Measurements from ENCODE around the gene SYPL1. TPM values are rescaled to one million over a fixed set of nuclear protein-coding genes. Genes with fewer than 3 reads are reported as not detected.

The SYPL1 gene
- polyA plus RNA-seq, 10 donors: 57.9 to 81.0 (median 70.5) TPM

DNA sequence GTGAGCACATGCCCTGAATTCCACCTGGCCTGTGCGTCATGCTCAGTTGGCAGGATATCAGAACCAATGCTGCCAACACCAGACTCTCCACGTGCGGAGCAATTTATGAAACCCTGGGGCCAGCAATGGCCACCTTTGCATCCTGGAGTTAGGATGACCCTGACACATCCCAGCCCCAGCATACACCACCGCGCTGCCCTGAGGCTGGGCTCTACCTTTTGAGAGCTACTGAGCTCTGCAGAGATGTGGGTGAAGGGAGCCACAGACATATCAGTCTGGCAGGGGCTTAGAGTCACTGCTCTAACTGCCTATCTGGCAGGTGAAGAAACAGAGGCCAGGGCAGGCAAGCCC is 41.9 kb downstream of the SYPL1 start:
- DNase-seq: no peak

DNA sequence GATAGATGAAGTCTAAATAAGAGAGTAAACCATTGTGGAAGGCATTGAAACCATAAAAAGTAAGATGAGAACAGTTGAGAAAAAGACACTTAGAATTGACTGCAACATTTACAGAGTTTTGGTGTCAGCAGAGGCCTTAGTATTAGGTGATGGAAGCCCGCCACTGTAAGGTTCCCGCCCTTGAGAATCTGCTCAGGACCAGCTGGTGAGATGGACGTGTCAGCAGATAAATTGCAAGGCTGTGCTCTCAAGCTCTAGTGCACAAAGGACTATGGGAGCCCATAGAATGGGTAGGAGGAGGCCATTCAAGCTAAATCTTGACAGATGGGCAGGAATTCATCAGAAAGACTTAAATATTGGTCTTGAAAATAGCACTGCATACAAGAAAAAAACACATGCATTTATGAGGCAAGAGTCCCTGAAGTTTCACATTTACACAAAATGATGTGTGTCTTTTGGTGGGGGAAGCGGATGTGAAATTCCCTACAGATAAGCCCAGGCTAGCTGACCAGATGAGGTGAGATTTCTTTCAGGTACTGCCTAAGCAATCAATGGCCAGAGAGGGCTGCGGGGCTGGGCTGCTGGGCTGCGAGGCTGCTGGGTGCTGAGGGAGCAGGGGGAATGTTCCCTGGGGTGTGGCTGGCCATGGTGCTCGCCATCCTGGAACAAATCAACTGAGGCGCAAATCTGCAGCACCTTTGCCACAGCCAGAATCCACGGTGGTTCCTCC is 42.5 kb downstream of the SYPL1 start:
- no peak for DNase-seq

DNA sequence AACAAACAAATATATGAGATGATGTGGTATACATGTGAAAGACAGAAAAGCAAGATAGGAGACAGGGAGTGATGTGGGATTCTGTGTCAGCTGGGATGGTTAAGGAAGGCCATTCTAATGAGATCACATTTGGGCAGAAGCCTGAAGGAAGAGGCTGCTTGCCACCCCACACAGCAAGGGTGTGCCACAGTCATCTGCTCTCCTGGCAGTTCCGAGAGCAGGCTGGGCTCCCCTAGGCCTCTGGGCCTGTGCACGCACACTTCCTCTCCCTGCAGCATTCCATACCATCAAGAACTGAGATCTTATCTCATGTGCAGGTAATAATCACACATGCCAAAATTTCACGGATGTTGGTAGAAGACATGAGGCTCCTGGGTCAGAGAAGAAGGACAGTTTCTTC is 43.1 kb downstream of the SYPL1 start:
- peak in 1 of 3 donors; percentile 34 for DNase-seq

DNA sequence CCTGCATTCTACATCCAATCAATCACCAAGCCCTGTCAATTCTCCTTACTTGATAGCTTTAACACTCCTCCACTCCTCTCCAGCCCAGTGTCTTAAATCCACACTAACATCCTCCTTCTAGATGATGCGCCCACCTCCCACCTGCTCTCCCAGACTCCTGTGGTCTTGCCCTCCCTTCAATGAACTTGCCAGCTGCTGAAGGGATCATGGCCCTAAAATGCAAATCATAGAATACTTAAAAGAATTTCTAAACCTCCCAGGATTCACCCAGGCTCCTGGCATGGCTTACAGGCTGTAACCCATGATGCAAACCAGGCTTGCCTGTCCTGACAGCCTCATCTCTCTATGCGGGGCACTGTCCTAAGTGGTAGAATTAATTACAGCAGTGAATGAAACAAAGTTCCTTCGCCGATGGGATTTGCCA is 43.6 kb downstream of the SYPL1 start:
- DNase-seq: no peak

DNA sequence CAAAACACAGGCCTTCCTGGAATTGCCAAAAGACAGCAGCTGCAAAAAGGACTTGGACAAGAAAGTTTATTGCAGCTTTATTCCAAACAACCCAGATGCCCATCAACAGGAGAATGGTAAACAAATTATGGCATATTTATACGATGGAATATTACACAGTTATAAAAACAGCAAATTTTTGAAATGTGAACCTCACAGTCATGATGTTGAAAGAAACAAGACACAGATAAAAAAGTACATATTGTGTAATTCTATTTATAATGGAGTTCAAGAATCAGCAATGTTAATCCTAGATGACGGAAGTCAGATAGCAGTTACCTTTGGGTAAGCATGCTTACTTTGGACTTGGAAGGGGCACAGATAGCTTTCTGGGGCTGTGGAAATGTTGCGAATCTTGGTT is 44.4 kb downstream of the SYPL1 start:
- no peak for DNase-seq

DNA sequence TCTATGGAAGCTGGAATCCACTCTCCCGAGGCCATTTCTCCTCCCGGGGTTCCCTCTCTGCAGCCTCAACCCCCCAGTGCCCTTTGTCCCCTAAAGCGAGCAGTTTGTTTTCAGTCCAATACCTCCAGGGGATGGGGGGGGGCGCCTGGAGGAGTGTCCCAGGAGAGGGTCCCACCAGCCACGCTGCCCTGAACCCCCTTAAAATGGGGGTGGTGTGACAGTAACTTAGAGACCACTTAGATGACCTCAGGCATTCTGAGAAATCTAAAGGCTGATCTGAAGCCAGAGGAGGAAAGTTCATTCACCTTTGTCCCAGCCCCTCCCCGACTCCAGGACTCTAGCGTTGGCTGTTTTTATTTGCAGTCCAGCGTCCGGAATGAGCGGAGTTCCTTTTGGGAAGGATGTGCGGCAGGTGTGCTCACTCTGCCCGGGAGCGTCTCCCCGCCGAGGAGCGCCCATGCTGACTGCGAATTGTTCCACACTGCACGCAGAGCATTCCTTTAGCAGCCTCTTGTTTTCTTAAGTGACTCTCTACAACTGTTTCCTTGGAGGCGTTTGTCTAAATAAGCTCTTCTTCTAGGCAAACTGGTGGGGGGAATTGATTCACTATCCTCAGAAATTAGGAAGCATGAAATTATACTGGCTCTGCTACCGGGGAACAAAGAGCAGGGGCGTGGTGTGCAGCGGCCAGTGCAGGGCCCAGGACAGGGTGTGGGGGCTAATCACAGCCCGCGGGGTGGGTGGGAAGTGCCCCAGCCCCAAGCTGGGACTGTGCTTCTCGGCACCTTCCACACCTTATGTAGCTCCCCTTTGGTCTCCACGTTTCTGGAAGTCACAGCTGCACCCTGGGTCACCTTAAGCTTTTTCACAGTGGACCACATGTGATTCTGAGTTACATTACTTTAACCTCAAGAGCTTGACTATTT is 46.3 kb downstream of the SYPL1 start:
- DNase-seq: peak in 1 of 3 donors; percentile 53

DNA sequence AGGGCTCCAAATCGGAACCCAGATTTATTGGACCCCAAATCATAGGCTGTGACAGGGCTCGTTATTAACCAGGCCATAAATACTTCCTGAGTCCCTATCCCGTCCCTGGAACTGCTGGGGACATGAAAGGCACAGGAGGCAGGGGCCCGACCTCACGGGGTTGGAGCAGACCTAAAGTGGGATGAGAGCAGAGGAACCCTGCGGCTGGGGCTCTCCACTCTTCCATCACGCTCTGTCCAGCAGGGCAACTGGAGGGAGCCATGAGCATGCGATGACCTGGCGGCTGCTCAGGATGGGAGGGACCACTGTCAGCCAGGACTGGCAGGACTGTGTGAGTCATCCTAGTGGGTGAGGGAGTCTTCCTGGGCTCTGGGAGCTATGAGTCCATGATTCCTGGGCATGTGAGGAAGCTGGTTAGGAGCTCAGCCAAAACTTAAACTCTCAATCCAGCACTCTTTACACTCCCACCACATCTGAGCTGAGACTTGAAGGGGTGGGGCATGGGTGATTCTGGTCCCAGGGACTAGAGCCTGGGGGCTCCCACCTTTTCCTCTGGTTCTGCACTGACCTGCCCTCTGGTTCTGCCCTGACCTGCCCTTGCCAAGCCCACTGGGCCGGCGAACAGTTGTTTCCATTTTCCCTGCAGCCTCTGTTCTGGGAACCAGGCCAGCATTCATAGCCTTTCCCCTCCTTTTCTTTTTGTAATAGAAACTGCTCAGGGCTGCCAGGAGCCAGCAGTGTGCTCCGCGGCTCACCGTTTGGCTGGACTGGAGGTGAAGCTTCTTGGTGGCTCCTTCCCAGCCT is 47.1 kb downstream of the SYPL1 start:
- DNase-seq: peak; percentile 81 to 93 (median 86)

DNA sequence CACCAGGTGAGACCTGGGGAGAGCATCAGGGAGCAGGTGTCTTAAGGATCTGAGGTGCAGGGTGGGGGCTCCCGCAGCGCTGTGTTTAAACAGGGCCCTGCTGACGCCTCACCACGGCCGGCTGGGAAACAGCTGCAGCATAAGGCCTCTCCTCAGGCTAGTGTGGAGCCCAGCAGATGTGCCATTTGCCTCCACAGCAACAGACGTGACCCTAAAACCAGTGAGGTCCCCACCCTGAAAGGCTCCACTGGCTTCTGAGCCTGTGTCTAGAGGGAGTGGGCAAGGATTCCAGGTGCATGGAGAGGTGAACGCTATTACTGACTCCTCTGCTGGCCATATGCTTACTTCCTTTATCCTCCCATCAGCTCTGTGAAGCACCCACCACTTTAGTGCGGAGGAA is 47.8 kb downstream of the SYPL1 start:
- peak in 1 of 3 donors; percentile 40 for DNase-seq

DNA sequence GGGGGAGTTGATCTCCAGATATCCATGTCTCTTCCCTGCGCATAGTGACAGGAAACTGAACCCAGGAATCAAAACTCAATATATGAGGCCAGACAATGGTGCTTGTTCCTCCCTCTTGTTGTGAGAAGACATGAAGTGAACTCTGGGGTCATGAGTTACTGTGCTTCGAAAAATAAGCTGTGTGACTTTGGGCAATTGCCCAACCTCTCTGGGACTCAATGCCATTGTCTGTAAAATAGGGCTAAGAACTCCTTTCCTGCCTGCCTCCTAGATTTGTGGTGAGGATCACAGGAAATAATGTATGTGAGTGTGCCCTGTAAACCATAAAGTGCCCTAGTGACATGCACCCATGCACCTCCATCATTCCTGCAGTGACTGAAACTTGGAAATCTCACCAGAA is 48.4 kb downstream of the SYPL1 start:
- DNase-seq: no peak

DNA sequence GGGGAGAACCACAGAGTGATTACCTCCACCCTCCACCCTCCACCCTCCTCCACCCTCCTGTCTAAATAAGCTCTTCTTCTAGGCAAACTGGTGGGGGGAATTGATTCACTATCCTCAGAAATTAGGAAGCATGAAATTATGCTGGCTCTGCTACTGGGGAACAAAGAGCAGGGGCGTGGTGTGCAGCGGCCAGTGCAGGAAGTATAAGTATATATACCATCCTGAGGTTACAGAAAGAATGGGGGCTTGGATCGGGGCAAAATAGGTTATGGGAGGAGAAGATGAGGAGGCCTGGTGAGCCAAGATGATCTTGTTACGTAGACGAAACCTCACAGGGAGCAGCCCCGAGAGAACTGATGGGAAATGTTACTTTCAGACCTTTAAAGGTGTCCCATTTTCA is 49.1 kb downstream of the SYPL1 start:
- DNase-seq: no peak

DNA sequence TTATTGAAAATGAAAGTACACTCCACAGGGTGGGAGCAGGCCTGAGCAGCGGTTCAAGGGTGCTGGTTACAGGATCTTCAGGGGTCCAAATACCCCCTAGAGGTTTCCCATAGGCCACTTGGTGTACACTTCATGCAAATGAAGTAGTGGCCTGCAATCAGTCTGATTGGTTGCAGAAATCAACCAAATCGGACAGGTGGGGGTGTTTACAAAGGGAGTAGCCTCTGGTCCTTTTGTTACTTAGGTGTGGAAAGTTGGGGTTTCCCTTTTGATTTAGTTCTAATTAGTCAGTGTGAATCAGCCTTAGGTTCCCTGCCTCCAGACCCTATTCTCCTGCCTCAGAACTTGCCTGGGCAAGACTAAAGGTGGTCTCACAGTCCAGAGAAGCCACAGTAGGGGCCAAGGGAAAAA is 49.6 kb downstream of the SYPL1 start:
- DNase-seq: no peak

DNA sequence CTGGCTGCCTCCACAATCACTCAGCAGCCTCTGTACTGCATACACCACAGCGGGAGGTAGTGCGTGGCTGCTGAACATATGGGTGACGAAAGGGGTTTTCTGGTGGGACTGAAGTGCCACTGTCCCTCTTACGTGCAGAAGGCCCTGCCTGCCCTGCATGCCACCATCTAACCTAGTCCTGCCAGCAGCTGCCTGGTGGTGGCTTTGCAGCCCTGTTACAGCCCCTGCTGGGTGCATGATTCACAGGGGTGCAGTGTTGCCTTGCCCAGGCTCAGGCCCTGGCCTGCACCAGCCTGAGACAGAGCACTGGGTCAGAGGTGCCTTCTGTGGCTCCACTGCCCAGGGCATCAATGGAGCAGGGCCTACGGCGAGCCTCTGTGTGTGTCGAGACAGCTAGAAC is 50.1 kb downstream of the SYPL1 start:
- DNase-seq: no peak

DNA sequence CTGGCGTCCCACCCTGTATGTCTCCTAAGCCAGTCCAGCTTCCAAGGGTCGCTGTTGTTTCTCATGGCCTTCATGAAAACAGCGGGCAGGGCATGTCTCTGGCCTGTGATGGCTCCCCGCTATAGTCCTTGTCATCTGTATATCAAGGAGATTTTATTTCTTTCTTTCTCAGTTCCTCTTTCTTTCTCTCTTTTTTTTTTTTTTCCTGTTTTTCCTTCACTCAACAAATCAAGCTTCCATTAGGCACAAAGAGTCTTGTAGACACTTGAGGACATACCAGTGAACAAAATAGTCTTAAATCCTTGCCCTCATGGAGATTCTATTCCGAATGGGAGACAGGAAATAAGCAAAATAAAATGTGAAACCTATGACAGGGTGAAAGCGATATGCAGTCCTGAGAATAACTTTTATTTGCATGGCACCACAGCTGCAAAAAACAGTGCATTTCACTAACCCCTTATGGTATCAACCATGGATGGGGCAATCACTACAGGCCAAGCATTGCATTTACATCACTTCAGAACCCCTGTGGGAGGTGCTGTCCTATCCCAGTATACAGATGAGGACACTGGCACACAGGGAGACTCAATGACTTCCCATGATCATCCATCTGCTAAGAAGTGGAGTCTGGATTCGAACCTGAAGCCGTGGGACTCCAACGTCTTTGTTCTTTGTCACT is 50.7 kb downstream of the SYPL1 start:
- no peak for DNase-seq

DNA sequence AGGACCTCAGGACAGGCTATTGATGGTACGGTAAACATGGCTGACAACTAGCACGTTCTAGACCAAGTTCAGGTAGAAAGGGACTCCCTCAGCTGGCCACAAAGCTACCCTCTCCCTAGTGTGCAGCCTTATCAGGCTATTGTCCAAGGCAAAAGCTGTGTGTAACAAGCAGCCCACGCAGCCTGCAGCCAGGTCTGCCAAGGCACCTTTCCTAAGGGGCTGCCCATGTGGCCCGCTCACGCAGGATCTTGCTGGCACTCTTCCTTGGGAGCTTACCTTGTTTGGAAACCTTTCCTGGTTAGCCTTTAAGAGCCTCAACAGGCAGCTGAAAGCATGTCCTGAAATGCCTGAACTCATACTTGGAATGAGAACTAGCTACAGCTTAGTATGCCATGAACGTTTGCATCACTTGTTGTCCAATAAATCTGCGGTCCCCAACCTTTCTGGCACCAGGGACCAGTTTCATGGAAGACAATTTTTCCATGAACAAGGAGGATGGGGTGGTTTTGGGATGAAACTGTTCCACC is 51.7 kb downstream of the SYPL1 start:
- no peak for DNase-seq

DNA sequence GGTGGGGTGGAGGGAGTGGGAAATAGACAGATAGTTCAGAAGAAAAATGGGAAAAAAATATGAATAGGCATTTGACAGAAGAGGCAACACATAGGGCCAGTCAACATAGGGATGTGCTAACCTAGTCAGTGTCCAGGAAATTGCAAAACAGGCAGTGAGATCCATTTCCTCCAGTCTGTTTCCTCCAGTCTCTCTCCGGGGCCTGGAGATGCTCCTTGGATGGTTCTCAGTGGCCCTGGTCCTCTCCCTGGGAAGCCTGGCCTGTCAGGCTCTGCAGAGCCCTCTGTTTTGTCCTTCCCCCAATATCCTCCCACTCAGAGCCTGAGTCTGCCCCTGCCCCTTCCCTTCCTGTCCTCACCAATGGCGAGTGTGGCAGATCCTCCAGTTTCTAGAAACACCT is 52.6 kb downstream of the SYPL1 start:
- DNase-seq: no peak

DNA sequence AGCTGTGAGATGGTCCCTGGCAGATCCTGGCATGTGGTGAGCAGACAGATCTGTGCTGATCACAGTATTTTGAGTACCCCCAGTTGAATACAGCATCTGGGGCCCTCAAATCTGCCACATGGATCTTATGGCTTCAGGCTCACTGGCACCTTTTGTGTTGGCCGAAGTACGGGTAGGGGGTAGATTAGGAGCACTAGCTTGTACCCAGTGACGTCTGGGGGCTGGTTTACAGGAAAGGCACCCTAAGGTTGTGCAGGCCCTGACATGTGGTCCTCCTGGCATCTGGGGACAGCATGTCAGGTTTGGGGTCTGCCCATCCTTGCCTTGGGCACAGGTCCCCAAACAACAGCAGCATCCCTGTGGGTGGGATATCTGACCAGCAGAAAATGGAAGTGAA is 53.2 kb downstream of the SYPL1 start:
- no peak for DNase-seq

DNA sequence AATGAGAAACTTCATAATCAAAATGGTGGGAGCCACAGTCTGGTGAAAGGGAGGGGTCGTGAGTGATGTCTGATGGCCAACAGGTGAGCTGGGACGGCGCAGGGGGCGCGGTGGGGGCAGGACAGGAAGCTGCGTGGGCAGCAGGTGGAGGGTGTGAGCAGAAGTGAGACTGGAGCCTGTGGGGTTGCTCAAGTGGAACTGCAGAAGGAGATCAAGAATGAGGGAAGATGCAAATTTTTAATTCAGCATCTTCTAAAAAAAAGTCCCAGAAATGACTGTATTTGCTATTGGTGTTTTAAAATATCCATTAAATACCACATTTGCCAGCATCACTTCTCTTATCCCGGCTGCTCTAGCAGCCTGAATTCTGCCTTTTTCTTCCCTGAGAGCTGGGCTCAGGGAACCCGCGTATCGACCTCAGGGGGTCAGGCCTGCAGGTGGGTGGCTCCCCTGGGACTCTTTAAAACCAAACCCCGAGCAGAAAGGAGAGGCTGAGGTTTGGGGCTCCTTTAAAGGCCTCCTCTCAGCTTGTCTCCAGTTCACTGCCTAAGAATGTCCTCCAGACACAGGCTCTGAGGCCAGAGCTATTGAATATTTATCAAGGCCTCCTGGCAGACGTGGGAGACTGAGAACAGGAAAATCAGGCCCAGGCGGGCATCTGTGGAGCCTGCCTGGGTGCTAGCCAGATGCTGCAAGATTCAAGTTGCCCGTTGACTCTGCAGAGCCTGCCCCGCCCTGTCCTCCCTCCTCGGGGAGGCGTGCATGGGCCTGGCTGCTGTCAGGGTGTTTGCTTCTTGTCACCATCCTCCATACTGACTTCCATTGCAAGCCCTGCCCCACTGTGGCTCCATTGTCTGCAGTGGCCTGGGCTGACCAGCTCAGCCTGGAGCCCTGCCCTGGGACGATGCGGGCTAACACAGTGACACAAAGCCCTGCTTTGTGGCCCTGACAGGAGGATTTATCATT is 53.9 kb downstream of the SYPL1 start:
- DNase-seq: peak in 1 of 3 donors; percentile 18

DNA sequence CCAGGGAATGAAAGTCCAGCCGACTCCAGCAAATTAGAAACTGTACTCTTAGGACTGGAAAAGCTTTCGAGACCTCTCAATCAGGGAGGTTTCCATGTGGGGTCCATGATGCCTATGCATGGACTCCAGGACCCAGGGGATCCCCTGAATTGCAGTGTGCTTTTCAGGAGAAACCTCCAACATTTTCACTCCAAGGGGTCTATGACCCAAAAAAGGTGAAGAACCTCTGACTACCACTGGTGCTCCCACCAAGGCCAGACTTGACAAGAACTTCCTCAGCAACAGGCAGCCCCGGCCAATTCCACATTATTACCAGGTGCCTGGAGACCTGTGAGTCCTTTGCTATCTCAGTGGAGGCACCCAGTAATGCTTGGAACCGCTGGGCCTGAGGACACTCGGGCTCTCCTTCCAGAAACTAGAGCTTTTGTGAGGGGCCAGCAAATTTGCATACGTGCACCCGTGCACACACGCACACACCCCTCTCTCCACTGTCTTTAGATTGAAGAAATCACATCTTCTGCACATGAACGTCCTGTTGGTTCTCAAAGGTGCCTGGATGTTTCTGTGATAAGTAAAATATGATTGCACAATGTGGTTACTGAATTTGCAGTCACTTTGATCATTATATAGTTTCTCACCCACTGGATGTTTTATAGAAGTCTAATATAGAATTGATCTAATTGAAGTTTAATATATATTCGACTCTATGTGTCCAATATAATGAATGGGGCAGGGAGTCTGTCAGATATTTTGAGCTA is 54.7 kb downstream of the SYPL1 start:
- no peak for DNase-seq

DNA sequence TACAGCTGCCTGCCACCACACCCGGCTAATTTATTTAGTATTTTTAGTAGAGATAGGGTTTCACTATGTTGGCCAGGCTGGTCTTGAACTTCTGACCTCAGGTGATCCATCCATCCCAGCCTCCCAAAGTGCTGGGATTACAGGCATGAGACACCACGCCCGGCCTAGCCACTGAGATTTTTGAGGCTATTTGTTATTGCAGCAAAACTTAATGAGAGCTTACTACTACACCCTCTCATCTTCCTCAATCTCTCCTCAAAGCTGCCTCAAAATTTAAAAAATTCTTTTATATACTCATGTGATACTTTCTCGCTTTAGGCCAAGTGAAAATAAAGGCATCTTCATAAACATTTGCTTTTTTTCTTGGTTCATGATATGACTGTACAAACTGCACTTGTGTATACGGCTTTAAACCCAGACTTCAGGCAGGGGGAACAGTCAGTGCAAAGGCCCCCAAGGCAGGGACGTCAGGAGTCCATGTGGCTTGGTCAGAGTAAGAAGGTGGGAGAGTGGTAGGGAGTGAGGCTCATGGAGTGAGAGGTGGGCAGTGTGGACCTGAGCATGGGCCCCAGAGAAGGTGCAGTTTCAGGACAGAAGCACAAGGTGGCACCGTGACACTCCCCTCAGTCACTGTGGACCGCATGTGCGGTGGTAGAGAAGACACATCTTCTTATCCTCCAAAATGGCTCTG is 55.5 kb downstream of the SYPL1 start:
- DNase-seq: peak; percentile 50 to 79 (median 72)
